ENCODE measurements around the gene BABAM1.

DNA sequence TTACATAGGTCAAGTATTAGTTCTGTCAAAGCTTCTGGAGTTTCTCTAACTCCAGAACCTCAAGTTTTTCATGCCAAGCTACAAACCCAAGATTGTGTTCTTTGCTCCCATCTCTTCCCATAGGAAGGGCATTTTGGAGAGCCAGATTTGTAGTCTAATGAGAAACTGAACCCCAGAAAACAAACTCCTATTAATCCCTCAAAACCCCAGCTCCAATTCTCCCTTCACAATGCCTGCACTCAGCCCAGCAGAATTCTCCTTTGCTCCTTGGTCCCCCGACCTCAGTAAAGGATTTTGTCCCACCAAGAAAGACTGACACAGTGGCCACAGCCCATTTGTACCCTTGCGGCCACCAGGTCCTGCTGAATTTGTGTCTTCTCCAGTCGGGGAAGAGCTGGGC lies 11.1 kb upstream of the BABAM1 start:
- TF ChIP-seq, protein P1, sequence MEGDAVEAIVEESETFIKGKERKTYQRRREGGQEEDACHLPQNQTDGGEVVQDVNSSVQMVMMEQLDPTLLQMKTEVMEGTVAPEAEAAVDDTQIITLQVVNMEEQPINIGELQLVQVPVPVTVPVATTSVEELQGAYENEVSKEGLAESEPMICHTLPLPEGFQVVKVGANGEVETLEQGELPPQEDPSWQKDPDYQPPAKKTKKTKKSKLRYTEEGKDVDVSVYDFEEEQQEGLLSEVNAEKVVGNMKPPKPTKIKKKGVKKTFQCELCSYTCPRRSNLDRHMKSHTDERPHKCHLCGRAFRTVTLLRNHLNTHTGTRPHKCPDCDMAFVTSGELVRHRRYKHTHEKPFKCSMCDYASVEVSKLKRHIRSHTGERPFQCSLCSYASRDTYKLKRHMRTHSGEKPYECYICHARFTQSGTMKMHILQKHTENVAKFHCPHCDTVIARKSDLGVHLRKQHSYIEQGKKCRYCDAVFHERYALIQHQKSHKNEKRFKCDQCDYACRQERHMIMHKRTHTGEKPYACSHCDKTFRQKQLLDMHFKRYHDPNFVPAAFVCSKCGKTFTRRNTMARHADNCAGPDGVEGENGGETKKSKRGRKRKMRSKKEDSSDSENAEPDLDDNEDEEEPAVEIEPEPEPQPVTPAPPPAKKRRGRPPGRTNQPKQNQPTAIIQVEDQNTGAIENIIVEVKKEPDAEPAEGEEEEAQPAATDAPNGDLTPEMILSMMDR (IDR thresholded peaks at IDR 0.05) = no peak
- TF ChIP-seq POLR2AphosphoS5 (IDR thresholded peaks at IDR 0.05) (no peak), POLR2A (IDR thresholded peaks at IDR 0.05) (no peak)

Measured in suprapubic skin (tissue), 4 donors.